ENCODE data around the gene MED12L.

Gene MED12L

DNA sequence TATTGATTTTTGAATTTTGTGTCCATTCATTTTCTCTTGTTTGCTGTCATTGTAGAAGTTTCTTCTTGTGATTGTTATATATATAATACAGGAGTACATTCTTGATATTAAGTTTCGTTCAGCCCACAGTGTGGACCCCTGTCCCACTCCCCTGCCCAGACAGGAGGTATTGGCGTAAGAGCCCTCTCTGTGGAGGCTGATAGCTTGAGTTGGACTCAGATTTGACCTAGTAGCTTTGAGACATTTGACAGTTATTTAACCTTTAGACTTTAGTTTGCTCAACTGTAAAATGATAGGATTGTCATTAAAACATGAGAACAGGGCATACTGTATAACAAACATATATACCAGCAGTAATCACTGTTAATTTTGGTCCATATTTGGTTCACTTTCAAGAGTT is 90.5 kb downstream of the MED12L start:
- no peak for DNase-seq

DNA sequence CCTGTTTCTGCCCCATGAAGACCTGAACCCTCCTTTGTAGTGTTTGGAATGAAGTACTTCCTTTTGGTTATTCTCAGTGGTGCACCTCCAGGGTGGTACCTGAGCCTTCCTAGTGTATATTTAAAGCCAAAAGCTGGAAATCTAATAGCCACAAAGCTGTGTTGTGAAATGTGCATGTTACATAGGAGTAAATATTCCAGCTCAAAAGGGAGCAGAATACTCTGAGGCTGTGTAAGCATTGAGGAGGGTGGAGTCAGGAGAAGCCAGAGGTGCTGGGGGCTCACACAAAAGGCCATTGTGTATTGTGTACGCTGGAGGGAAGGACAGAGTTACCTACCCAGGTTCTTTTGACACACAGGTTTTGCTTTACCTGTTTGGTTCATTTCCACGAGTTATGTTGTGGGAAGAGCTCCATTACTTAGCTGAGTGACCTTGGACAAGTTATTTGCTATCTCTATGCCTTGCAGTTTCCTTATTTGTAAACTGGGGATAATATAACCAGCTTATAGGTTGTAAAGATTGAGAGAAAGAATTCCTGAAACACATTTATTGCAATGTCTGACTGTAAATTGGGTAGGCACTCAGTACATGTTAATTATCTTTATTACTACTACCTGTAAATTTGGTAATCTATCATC is 92.9 kb downstream of the MED12L start:
- no peak for DNase-seq

DNA sequence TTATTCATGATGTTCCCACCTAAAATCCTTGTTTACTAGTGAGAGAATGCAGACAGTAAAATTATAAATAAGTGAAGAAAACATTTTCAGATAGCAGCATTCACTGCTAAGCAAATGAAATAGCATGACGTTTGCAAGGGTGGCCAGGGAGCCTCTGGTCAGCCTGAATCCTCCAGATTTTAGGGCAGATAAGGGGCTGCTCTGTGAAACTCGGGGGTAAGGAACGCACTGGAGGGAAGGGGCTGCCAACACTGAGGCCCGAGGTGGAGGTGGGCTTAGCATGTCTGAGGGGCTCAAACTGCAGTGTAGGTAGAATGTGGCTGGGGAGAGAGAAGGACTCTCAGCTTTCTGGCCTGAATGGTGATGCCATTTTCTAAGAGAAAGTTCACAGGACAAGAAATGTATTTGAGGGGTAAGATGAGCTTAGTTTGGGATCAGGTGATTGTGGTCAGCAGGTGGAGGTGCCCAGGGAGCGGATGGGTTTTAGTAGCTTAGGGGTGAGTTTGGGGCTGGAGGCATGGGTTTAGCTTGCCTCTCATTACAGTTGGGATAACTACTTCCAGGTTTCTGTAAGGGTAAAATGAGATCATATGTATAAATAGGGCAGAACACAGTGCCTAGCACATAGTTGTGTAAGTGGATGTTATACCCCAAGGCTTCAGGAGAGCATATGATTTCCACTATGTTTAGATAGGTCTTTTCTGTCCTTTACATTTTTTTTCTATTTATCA is 97.0 kb downstream of the MED12L start:
- no peak for DNase-seq

DNA sequence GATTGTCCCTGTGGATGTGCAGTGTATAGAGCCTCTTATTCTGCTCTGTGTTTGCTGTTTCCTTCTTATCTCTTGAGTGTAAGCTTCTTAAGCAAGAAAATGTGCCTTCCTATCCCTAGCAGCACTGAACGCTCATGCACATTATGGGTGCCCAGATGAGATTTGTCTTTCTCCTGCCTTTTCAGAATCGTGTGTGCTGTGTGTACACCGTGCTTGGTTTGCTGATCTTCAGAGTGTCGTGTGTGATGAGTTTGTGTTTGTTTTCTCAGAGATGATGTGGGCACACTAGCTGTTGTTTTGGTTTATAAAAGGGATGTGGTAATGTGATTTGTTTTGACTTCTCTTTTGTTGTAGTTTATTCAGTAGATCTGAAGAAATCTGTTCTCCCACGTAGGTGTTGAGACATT is 97.8 kb downstream of the MED12L start:
- DNase-seq: no peak

DNA sequence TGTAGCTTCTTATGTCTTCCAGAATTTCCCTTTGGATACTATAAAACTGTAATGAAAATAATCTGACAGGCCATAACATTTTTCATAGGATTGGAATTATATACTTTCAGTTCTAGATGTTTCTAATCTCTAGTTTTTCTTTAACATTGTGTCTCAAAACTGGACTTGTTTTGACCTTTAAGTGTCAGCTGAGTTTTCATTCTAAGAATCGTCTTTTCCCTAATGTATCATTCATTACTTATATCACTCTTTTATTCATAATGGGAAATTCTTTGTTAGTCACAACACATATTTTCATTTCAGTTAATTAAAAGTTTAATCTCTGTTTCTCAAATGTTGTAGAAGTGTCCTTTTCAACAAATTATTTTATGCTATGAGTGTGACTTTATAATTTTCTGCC is 105.6 kb downstream of the MED12L start:
- no peak for DNase-seq

DNA sequence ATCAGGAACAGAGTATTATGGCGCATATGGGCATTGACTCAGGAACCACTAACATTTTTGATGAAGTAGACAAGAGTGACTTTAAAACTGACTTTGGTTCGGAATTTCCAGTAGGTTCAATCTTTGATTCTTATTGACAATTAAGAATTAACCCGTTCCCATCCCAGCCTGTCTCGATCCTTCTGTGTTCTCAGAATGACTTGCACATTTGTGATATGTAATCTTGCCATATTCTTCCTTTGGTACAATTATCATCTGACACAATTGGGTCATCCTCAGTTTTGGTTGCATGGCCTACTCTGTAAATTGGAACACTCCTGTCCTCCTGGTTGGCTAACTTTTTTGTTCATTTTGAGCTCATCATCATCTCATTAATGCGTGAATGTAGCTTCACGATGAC is 107.1 kb downstream of the MED12L start:
- DNase-seq: no peak

DNA sequence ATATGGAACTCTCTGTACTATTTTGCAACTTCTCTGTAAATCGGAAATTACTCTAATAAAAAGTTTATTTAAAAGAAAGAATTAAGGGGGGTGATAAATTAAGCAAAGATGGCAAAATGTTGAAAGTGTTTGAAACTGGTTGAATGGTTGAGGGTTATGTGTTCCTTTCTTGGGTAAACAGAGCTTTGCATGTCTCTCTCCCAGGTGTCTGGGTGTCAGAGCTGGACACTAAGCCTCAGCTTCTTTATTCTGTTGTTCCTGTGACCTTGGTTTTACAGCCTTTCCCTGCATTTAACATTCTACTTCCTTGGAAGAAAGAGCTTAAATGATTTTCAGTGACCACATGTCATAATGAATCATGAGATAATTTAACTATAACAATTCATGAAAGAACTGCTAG is 110.4 kb downstream of the MED12L start:
- DNase-seq: no peak

DNA sequence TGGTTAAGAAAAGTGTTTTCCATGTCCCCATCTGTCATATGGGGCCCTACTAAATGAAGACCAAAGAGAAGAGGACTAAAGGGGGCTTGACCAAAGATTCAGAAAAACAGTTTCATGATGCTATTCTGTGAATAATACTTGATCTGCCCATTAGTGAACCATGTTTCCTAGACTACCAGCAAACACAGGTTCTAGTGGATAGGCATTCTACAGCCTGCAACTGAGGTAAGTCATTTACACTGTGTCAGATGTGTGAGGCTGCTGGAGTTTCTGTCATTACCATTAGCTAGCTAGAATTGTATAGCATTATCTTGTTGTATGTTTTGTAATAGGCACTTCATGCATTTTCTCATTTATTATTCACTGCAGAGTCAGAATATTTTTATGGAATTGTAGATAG is 111.0 kb downstream of the MED12L start:
- DNase-seq: no peak

DNA sequence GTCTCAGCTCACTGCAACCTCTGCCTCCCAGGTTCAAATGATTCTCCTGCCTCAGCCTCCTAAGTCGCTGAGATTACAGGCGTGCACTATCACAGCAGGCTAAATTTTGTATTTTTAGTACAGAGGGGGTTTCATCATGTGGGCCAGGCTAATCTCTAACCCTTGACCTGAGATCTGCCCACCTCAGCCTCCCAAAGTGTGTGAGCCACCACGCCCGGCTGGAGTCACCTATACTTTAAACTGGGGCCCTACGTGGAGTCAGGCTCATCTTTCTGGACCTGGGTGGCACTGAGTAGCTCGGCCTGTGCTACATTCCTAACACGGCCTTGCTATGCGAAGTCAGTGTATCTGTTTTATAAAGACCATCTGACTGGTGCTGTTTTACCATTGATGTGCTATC is 111.8 kb downstream of the MED12L start:
- no peak for DNase-seq

DNA sequence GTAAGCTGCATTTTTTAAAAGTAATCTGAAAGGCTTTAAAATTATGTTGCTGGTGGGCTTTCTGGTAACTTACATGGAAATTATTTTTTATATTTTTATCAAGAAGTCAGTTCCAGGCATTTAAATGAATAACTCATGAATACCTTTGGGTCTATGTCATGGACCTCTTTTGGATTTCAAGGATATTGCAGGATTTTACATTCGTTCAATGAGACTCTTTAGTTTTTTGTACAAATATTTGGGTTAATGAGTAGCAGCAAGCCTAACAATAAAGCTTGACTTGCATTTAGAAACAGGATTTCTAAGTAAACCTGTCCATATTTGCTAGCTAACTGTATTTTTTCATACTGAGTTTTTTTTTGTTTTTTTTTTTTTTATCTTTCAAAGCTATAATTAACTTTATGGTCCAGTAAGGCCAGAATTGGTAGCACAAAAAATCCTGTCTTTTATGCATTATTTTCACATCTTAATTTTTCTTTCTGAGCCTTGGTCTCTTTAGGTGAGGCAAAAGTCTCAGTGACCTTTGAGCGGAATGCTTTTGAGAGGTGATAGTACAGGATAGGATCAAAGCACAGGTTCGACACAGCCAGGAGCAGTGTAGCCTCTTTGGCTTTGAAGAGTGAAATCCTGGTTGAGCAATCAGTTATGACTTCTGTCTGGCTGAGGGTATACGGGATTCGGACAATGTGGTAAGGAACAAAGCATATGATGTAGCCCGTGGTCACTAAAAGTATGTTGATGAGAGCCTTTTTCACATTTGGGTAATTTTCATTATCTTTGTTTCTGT is 112.7 kb downstream of the MED12L start:
- no peak for DNase-seq

DNA sequence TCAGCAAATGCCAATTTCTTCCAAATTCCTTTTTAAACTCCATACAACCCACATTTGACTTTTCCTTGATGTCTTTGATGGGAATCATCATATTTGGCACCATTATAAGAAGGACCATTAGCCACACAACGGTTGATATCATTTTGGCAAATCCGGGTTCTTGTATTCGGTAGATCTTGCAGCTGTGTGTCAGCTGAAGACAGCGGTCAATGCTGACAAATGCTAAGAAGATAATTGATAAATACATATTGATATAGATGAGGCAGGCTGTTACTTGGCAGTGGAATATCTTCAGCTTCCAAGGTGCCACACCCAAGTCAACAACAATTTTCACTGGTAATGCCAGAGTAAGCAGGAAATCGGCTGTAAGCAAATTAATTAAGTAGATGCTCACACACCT is 113.4 kb downstream of the MED12L start:
- DNase-seq: no peak

DNA sequence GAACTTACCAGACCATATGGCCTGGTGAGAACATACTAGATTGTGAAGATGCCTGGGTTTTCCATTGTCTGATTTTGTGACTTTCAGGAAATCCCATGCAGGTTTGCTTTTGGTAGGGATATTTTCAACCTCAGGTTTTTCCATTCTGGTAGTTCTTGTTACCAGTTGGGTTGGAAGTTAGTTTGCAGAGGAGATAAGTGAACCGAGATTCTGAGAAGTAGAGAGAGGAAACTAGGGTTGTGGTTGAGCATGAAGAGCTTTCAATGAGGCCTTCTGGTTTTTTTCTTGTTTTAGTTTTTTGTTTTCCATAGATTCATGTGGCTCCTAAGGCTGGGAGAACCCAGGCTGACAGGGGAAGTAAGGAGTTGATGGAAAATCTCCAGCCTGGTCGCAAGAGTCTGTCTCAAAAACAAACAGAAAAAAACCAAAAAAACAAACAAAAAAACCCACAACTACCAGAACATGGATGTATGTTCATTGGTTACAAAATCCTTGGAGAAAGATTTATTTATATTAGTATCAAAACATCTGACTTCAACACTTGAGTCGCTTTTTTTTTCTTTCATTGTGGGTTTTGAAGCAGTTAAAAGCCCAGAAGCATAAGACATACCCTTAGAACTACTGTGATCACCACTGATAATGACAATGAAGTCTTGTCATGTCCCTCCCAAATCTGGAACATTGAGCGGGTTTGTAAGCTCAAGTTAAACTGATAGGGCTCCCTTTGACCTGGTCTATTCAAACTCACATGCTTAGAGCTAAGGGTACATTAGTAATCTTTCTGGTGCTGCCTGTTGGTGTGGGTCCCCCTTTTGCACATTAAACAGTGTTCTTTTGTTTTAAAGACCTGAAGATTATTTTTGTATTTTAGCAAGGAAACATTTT is 114.3 kb downstream of the MED12L start:
- DNase-seq: no peak

DNA sequence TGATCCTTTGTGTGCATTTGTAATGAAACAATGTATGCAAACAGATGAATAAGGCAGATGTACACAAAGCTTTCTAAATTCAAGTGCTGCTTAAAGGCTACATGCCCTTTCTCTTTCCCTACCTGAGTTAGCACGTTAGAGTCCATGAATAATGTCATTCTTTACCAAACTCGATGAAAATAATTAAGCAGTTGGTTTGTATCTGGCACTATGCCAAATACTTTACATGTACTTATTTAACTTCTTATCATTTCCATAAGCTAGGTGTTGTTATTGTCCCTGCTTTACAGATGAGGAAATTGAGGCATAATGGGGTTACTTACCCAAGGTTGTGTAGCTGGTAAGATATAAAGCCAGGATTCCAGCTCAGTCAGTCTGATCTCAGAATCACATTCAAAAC is 115.1 kb downstream of the MED12L start:
- no peak for DNase-seq

DNA sequence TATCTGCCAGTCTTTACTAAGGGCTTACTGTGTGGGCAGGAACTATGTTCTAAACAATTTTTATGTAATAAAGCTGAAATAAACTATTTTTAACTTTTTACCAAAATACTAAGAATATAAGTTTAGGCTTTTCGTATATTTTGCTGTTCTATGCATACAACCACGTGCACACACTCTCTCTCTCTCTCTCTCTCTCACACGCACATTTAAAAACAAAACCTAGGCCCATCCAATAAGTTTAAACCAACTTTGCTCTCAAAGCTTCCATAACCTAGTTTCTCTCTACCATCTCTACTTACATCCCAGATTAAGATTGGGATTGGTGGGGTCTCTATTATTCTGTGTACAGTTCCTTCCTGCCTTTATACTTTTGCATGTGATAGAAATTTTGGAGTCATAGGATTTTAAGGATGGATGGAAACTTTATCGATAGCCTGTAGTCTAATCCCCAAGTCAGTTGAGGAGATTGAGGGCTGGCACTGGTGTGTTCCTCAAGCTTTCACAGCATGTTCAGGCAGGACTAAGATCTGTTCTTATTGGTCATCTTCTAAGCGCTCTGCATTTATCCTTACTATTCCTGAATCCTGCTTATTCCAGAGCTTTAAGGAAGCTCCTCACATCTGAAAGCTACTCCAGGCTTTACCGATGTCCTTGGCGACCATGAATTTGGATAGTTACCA is 115.7 kb downstream of the MED12L start:
- no peak for DNase-seq

DNA sequence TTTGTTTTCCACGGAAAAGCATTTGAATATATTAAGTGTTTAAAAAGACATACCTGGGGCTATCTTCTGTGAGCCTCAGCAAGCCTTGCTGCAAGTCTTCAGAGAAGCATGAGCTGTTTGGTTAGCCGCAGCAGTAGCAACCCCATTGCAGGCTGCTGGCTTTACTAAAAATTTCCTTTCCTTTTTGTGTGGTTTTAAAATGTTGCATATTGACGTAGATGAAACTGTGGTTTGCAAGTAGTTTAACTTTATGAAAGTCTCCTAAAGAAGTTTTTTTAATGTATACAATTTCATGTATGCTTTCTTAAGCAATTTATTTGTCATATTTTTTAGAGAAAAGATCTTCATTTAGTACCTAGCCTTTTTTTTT is 117.6 kb downstream of the MED12L start, which contains the start of gene GPR171:
Gene GPR171 (minus strand): TSS at position 166 of the 370 bp plus-strand sequence. CDS start 3,830 bp downstream, outside the sequence.
- peak; percentile 69 for DNase-seq

DNA sequence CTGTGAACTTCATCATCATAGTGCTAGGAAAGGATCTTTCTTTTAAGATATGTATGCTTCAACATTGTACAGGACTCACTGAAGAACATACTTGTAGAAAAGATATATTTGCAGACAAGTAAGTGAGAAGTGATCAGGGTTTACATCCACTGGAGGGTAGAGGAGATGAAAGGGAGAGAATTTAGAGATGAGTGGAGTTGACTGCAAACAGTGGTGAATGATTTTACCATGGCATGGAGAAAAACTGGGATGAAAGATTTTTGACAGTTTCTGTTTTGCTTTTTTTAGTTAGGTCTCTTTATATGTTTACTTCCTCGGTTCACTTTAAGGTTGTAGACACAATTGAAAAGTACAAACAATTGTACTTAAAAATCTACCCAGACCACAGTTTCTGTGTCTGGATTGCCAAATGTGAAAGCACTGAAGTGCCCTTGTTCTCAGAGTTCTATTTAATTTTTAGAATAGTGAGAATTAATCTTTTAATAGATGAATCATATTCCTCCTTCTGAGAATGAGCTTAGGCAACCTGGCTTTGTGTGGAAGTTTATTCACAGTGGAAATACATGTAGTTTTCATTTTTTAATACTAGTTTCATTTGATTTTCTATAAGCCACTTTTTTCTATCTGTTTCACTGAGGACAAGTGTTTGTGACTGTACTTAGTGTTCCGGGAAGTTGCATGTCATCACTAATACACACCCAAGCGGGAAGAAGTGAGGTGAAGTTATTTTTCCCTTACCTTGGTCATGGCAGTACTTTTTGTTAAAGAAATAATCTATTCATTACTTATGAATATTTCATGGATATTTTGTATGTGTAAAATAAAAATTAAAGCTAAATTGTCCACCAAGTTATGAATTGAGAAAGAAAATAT is 119.3 kb downstream of the MED12L start:
- DNase-seq: no peak

DNA sequence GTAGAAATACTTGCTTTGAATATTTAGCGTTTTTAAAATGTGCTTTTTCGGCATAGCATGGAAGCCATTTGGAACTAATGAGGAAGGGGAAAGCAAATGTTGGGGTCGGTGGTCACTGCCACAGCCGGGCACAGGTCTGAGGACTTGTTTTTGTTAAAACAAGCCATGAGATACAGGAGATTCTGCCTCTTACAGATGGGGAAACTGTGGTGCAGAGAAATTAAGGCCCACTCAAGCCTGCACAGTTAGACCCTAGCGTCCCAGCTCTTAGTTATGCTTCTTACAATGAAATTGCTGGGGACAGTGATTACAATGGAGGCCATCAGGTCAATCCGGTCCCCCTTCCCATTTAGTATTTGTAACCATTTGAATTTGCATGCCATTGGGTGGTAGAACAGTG is 120.0 kb downstream of the MED12L start:
- DNase-seq: no peak

DNA sequence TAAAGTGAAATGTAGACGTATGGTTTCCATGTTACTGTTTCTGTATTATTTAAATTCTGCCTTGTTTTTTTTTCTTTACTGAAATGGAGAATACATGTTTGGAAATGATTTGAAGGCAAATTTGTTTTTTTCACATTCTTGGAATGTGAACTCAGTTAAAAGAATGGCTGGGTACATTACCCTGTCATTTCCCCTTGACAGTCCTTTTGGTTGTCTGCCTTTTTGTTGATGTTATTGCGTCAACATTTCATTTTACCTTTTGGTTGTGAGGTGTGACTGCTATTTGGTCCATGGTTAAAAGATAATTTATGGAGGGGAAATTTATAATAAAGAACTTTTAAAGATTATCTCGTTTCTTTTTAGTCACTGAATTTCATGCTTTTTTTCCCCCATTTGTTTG is 120.7 kb downstream of the MED12L start:
- DNase-seq: no peak

DNA sequence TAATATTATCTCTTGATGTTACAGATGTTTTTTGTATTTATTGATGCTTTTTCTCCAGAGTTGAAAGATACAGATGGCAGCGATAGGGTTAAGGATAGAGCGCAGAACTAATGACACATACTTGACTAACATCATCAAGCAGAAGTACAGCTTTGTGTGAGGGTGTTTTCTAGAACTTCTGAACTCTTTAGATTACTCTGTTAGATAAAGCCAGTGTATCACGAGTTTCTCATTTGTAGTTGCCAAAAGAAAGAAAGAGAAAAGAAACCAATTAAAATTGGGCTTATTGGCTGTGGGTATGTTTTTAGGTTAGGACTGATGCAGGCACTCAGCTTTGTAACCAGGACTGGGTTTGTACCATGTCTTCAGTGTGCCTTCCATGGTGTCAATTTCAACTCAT is 124.2 kb downstream of the MED12L start:
- DNase-seq: no peak

DNA sequence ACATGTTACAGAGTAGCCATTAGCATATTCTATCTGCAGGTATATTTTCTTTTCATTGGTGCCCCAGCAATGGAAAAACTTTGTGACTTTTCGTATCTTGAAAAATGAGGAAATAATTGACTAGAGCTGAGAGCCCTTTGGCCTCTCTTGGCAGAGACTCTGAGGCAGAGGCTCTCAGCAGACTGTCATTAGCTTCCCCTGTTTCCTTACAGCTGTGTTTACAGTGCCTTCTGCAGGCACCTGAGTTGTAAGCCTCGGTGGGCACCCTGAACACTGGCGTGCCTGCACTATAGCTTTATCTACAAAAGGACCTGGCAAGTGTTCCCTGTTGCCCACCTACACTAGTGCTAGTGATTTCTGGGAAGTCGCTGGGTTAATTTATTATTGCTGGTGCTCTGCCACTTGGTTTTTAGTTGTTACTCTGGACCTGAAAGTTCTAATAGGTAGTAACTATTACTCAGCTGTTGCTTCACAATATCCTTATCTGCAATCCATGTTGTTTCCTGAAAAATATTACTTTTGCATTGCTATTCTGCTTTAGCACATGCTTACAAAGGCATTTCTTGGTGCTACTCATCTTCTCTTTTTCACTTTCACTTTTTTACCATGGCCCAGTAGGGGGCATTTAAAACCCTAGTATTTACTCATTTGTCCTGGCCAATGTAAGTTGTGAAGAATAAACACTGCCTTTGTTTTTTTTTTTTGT is 125.4 kb downstream of the MED12L start:
- DNase-seq: no peak

DNA sequence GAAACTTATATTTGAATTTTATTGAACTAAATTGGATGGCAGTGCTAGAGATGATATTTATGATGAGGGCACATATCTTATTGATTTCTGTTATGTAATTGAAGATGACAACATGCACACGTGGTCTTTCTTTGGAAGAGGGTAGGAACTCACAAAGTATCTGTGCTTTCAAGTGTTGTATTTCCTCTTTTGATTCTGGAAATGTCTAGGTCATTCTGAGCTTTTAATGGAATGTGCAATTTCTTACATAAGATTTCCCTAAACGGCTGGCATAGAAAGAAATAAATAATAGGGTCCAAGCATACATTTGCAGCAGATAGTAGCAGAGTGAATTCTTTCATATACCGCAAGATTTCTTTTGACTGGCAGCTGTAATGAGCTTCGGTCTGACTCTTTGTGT is 127.7 kb downstream of the MED12L start:
- no peak for DNase-seq

All from stimulated activated CD4-positive, alpha-beta T cell treated with anti-CD3 and anti-CD28 coated beads, Interleukin-15, amount 100 ng/mL, for 24 hours (primary cell).